Fibroblast of mammary gland (primary cell): Measurements from ENCODE around the gene WDSUB1.

ENCODE experiments used
- DNase-seq: peaks from one replicate; pipeline ENCODE4 v3.0.0-alpha.2; 2010; ENCODE audit warnings: low read depth
- H3K4me3 ChIP-seq: 2 replicates; pipeline ENCODE4 v1.5.1; 2011; ENCODE audit warnings: low read depth, mild to moderate bottlenecking, low read length, moderate library complexity; ENCODE audit not compliant: control insufficient read depth
- CTCF ChIP-seq: conservative IDR thresholded peaks from 2 replicates; pipeline ENCODE4 v1.5.1; 2011; ENCODE audit warnings: low read depth, low read length, inconsistent platforms; ENCODE audit not compliant: control insufficient read depth, insufficient read depth

The WDSUB1 gene

GRCh38 chr2:159187106-159187505 is 99.4 kb downstream of the WDSUB1 start:
- no peak overlapping the region for H3K4me3 ChIP-seq
- no peak for DNase-seq
- no peak for TF ChIP-seq CTCF

GRCh38 chr2:159186462-159186861 is 100.0 kb downstream of the WDSUB1 start:
- no peak for TF ChIP-seq CTCF
- no peak overlapping the region for H3K4me3 ChIP-seq
- DNase-seq, result no peak
